Panc1 (cell line): ENCODE results near the gene CACNA1D. TPM values are rescaled to one million over a fixed set of nuclear protein-coding genes. Genes with fewer than 3 reads are reported as not detected.

ENCODE experiments used
- ATAC-seq: fragments of 200-7000 bp; cut with Tn5 transposase; 2 replicates; pipeline ENCODE4 v1.9.1; 2020; ENCODE audit warnings: mild to moderate bottlenecking, moderate library complexity
- BruUV-seq: library from RNA; stranded (reverse); fragments of 400-500 nt; replicated peaks from 2 replicates; lab custom pipeline; 2021; lab: Mats Ljungman, UMichigan
- CTCF ChIA-PET: fragments of 300-600 bp; sonication (Branson Sonifier 250); formaldehyde crosslinking; loops from one replicate; lab custom pipeline; 2022; ENCODE audit warnings: antibody characterized with exemption; lab: Charles Lee
- POLR2A ChIA-PET: fragments of 300-600 bp; sonication (Branson Sonifier 250); formaldehyde crosslinking; loops from one replicate; lab custom pipeline; 2022; ENCODE audit warnings: antibody characterized with exemption; lab: Charles Lee
- DNase-seq: peaks from one replicate; pipeline ENCODE4 v3.0.0-alpha.2; 2010; ENCODE audit warnings: low read depth, low spot score
- H3K27ac ChIP-seq: 2 replicates; pipeline ENCODE4 v1.5.1; 2011; ENCODE audit warnings: mild to moderate bottlenecking, low read length, inconsistent platforms
- H3K27me3 ChIP-seq: fragments of 200-500 bp; sonication (Bioruptor generic); 2 replicates; pipeline ENCODE4 v1.6.0; 2014; ENCODE audit warnings: low read length, inconsistent platforms; ENCODE audit not compliant: control insufficient read depth, insufficient read depth
- H3K36me3 ChIP-seq: fragments of 200-500 bp; sonication (Bioruptor generic); 2 replicates; pipeline ENCODE4 v1.5.1; 2014; ENCODE audit warnings: inconsistent platforms, mild to moderate bottlenecking, low read length, moderate library complexity; ENCODE audit not compliant: control insufficient read depth, insufficient read depth
- H3K4me1 ChIP-seq: 2 replicates; pipeline ENCODE4 v1.5.1; 2011; ENCODE audit warnings: inconsistent platforms, mild to moderate bottlenecking, low read length, moderate library complexity; ENCODE audit not compliant: control insufficient read depth, insufficient read depth
- H3K4me3 ChIP-seq, 2 experiments: 2 replicates each; pipeline ENCODE4 v1.5.1; 2011 to 2012; ENCODE audit warnings: low read depth in 2 of 2, low read length in 2 of 2, mild to moderate bottlenecking in 2 of 2, inconsistent platforms in 1 of 2, moderate library complexity in 1 of 2
- H3K9me3 ChIP-seq: fragments of 200-500 bp; sonication (Bioruptor generic); 2 replicates; pipeline ENCODE4 v1.5.1; 2014; ENCODE audit warnings: low read depth, mild to moderate bottlenecking, inconsistent platforms, low read length, moderate library complexity; ENCODE audit not compliant: control insufficient read depth, insufficient read depth
- POLR2AphosphoS5 ChIP-seq: IDR thresholded peaks from 2 replicates; pipeline ENCODE4 v1.6.1; 2012; ENCODE audit warnings: mild to moderate bottlenecking, low read depth, low read length, moderate library complexity
- SIN3A ChIP-seq: IDR thresholded peaks from 2 replicates; pipeline ENCODE4 v1.6.1; 2012; ENCODE audit warnings: low read depth, mild to moderate bottlenecking, low read length, moderate library complexity, borderline replicate concordance; ENCODE audit not compliant: insufficient read depth
- TCF7L2 ChIP-seq: IDR thresholded peaks from 2 replicates; pipeline ENCODE4 v1.6.1; 2011; ENCODE audit warnings: mild to moderate bottlenecking, low read depth, low read length, inconsistent platforms
- in situ Hi-C: cut with HindIII; loops from 2 replicates; pipeline ENCODE4 v1.10.0; 2016; ENCODE audit warnings: low sequenced_read_pairs, low pct_unique_long_range_greater_than_20kb
- intact Hi-C: fragments of 100-400 bp; cut with micrococcal nuclease; formaldehyde crosslinking; loops from one replicate; pipeline ENCODE4 v1.10.0; 2022; ENCODE audit not compliant: unreplicated experiment
- total RNA-seq: library from RNA; stranded (reverse); gene quantifications from one replicate; pipeline ENCODE4 v1.2.1, GENCODE V29; 2021; ENCODE audit not compliant: unreplicated experiment
- TF ChIP-seq, protein P1 (sequence below): fragments of 450-650 bp; IDR thresholded peaks from 2 replicates; pipeline ENCODE4 v1.5.1; 2017; ENCODE audit warnings: mild to moderate bottlenecking
- TF ChIP-seq, protein P2 (sequence below), 2 experiments: IDR thresholded peaks; 2 replicates each; pipeline ENCODE4 v1.6.1; 2011 to 2012; ENCODE audit warnings: low read depth in 2 of 2, control low read depth in 1 of 2, low read length in 1 of 2, mild to moderate bottlenecking in 1 of 2, moderate library complexity in 1 of 2; ENCODE audit not compliant: insufficient read depth in 1 of 2

Gene CACNA1D
- total RNA-seq, 1 experiment from 2014 or later = 23.0 TPM

GRCh38 chr3:53806182-53807116 is 312.0 kb downstream of the CACNA1D start:
- ChIA-PET POLR2A (no interaction called here), CTCF (no interaction called here)
- H3K4me1 ChIP-seq = peaks cover 11% of the 10 kb centered on the region
- no peak overlapping the region for H3K4me3 ChIP-seq
- no peak for TF ChIP-seq SIN3A
- TF ChIP-seq, protein P1, sequence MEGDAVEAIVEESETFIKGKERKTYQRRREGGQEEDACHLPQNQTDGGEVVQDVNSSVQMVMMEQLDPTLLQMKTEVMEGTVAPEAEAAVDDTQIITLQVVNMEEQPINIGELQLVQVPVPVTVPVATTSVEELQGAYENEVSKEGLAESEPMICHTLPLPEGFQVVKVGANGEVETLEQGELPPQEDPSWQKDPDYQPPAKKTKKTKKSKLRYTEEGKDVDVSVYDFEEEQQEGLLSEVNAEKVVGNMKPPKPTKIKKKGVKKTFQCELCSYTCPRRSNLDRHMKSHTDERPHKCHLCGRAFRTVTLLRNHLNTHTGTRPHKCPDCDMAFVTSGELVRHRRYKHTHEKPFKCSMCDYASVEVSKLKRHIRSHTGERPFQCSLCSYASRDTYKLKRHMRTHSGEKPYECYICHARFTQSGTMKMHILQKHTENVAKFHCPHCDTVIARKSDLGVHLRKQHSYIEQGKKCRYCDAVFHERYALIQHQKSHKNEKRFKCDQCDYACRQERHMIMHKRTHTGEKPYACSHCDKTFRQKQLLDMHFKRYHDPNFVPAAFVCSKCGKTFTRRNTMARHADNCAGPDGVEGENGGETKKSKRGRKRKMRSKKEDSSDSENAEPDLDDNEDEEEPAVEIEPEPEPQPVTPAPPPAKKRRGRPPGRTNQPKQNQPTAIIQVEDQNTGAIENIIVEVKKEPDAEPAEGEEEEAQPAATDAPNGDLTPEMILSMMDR = no peak
- no peak for TF ChIP-seq TCF7L2
- TF ChIP-seq POLR2AphosphoS5 = no peak
- TF ChIP-seq, protein P2, sequence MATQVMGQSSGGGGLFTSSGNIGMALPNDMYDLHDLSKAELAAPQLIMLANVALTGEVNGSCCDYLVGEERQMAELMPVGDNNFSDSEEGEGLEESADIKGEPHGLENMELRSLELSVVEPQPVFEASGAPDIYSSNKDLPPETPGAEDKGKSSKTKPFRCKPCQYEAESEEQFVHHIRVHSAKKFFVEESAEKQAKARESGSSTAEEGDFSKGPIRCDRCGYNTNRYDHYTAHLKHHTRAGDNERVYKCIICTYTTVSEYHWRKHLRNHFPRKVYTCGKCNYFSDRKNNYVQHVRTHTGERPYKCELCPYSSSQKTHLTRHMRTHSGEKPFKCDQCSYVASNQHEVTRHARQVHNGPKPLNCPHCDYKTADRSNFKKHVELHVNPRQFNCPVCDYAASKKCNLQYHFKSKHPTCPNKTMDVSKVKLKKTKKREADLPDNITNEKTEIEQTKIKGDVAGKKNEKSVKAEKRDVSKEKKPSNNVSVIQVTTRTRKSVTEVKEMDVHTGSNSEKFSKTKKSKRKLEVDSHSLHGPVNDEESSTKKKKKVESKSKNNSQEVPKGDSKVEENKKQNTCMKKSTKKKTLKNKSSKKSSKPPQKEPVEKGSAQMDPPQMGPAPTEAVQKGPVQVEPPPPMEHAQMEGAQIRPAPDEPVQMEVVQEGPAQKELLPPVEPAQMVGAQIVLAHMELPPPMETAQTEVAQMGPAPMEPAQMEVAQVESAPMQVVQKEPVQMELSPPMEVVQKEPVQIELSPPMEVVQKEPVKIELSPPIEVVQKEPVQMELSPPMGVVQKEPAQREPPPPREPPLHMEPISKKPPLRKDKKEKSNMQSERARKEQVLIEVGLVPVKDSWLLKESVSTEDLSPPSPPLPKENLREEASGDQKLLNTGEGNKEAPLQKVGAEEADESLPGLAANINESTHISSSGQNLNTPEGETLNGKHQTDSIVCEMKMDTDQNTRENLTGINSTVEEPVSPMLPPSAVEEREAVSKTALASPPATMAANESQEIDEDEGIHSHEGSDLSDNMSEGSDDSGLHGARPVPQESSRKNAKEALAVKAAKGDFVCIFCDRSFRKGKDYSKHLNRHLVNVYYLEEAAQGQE (IDR thresholded peaks at IDR 0.05; ENCODE audit: insufficient read depth in 1 of 2, low read depth in 2 of 2, low read length in 1 of 2) = no peak
- H3K27ac ChIP-seq = no peak overlapping the region
- in situ Hi-C loops = no loop called here
- H3K36me3 ChIP-seq = no peaks in the 10 kb centered on the region
- H3K27me3 ChIP-seq = no peaks in the 10 kb centered on the region
- H3K9me3 ChIP-seq = no peaks in the 10 kb centered on the region
- ATAC-seq = no peak
- BruUV-seq = no TSS peak
- intact Hi-C loops = no loop called here
- DNase-seq = no peak

DNA sequence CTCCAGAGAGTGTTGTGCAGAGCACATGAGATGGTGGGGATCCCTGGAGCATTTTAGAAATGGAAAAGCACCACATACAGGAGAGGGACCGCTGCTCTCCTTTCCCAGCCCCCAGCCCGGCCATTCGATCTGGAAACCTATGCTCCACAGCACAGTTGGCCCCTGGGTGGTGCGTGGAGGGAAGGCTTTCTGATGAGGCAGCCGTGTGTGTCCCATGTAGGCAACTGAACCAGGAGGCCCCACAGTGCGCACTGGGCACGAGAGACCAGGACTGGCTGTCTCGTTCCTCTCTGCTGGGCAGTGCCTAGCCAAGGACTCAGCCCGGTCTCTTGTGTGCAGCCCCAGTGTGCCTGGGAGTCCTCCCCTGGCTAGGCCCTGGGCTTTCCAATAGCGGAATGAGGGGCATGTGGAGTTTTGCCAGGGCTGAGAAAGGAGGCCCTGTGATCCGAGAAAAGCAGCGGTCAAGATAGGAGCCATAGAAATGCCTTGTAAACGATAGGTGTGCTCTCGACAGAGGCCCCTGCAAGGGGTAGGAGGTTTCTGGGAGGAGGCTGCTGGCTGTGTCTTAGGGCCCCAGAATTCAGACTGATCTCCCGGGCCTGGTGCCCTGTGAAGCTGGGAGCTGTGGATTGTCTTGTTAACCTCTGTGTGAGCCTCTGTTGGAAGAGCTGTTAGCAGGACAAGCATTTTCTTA is 312.9 kb downstream of the CACNA1D start:
- intact Hi-C loops = no loop called here
- ATAC-seq (no peak), DNase-seq (no peak)
- Histone ChIP-seq H3K36me3 (no peaks in the 10 kb centered on the region), H3K27me3 (no peaks in the 10 kb centered on the region), H3K9me3 (no peaks in the 10 kb centered on the region), H3K27ac (no peak overlapping the region), H3K4me1 (peaks cover 11% of the 10 kb centered on the region), H3K4me3 (no peak overlapping the region)
- POLR2A ChIA-PET = no interaction called here
- no TSS peak for BruUV-seq
- no peak for TF ChIP-seq TCF7L2
- CTCF ChIA-PET = no interaction called here
- in situ Hi-C loops = no loop called here
